Glomerular visceral epithelial cell (primary cell): Measurements from ENCODE around the gene ADAMTS12.

Experiments
- DNase-seq: peaks from one replicate; pipeline ENCODE4 v3.0.0-alpha.2; 2016; ENCODE audit errors: extremely low spot score

The ADAMTS12 gene

GRCh38 chr5:33806738-33807442 is 84.9 kb downstream of the ADAMTS12 start:
- DNase-seq: peak; percentile 70

- DNase-seq: no peak
Observed at GRCh38 chr5:33801292-33801691, 90.5 kb downstream of the ADAMTS12 start.

- no peak for DNase-seq
Observed at GRCh38 chr5:33800241-33800950, 91.4 kb downstream of the ADAMTS12 start.

GRCh38 chr5:33795496-33795895 is 96.3 kb downstream of the ADAMTS12 start:
- DNase-seq: no peak

GRCh38 chr5:33794550-33795181 is 97.1 kb downstream of the ADAMTS12 start:
- peak; percentile 27 for DNase-seq

- no peak for DNase-seq
Observed at GRCh38 chr5:33793836-33794549, 97.8 kb downstream of the ADAMTS12 start.

DNA sequence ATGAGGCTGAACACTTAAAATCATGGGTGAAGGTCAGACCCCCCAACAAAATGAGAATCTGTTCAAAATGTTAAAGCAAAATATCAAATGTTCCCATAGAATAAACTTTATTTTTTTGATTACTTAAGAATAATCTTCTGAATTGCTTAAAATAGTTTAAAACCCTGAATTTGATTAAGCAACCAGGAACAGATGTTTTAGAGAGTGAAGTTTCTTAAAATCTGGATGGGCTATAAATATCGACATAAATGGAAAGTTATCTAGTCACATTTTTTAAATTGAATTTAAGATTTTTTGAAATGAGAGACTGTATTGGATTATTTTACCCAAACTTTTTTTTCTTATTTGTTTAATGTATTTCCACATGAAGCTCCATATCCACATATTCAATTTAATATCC is 98.5 kb downstream of the ADAMTS12 start:
- no peak for DNase-seq

DNA sequence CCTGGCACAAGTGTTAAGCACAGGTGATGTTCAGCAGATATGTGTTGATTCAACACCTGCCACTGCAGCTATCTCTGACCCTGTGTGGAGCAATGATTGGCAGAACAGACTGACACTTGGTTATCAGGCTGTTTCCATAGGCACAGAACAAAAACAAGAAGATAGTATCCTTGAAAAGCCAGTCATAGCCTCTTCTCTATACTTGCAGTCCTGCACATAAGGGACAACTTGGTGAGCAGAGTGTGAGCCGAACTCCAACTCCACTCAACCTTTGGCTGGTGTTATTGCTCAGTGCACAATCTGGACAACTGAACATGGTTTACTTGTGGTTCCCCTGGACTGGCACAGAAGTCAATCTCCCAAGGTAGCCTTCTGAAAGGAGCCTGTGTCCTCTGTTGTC is 99.2 kb downstream of the ADAMTS12 start:
- no peak for DNase-seq

GRCh38 chr5:33789567-33789957 is 102.2 kb downstream of the ADAMTS12 start:
- DNase-seq: no peak

DNA sequence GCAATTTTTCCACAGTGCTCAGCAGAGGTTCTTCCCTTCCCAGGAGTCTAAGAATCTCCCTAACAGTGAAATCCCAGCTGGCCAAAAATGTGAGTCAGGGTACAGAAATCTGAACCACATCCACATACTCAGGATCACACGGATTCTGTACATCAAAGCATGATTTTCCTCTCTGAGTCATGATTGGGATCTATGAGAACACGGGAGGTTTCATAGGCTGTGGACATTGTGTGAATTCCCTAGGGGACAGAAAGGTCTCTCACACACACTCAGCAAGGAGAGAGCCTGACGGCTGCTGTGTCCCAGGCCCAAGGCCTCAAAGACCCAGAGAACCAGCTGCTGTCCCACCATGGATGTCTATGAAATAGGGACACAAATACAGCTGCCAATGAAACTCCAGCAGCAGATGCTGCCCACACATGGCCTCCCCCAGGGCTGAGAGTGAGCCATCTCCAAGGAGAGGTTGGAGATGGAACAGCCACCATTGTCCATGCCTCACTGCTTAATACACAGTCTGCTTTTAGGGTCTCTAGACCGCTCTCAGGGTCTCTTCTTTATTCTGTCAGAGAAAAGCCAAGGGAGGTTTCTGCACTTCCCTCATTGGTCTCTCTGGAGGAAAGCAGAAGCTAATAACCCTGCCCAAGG is 102.7 kb downstream of the ADAMTS12 start:
- peak; percentile 96 for DNase-seq

DNA sequence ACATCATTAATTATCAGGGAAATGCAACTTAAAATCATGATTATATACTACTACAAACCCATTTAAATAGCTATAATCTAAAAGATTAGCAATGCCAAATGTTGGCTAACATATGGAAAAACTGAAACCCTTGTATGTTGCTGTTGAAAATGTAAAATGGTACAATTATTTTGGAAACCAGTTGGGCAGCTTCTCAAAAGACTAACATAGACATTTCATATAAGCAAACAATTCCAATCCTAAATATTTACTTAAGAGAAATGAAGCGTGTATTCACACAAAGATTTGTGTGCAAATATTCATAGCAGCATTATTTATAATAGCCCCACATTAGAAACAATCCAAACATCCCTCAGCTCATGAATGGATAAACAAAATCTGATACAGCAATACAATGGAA is 106.2 kb downstream of the ADAMTS12 start:
- no peak for DNase-seq

DNA sequence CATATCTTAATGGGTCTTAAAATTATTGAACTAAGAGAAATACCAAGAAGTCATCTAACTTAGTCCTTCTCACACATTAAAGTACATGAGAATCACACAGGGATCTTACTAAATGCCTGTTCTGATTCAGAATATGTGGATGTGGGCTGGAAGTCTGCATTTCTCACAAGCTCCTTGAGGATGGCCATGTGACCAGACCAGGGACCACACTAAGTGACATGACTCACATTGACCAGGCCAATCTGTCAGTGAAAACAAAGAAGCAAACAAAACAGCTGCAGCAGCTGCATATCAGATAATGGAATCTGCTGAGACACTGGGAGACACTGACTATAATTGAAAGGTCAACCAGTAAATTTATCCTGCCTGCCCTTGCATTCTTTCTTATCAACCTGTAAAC is 110.5 kb downstream of the ADAMTS12 start:
- peak; percentile 67 for DNase-seq

DNA sequence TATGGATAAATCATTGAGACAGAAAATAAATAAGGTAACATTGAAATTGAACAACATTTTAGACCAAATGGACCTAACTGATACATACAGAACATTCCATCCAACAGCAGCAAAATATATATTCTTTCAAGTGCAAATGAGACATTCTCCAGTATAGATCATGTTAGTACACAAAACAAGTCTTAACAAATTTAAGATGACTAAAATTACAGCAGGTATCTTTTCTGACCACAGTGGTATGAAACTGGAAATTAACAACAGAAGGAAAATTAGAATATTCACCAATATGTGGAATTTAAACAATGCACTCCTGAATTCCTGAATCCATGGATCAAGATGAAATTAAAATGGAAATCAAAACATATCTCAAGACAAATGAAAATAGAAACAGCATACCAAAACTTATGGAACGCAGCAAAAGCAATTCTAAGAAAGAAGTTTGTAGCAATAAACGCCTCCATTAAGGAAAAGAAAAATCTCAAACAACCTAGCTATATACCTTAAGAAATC is 115.6 kb downstream of the ADAMTS12 start:
- no peak for DNase-seq

- DNase-seq: no peak
Observed at GRCh38 chr5:33774341-33774740, 117.4 kb downstream of the ADAMTS12 start.

- DNase-seq: peak; percentile 61
Observed at GRCh38 chr5:33772380-33772897, 119.4 kb downstream of the ADAMTS12 start.

DNA sequence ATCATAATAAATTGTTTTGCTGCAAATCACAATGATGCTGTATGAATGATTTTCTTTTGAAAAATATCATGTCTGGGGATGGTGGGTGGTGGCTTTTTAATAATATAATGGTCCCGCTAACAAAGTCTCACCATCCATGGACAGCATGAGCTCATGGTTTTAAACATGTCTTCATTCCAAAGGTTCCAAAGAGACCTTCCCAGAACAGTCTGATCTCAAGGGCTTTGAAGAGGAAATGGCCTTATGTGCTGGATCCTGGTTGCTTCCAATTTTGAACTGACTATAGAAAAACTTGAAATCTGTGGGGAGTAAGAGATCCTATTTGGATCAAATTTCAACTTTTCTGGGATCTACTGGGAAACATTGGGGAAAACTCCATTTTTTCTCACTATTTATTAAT is 121.8 kb downstream of the ADAMTS12 start:
- no peak for DNase-seq

DNA sequence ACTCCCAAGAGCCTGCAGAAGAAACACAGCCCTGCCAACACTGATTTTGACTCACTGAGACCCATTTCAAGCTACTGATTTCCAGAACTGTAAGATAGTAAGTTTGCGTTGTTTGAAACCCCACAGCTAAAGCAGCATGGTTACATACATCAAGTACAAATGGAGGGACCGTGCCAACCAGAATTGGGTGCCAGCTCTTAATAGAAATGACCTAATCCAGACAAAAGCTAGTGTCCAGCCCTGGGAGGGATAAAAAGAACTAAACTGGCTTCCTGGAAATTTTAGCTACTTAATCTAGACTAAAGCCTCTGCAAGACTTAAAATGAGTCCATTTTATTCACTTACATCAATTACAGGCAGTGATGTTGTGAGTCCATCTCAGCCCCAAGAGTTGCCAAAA is 122.6 kb downstream of the ADAMTS12 start:
- DNase-seq: no peak

GRCh38 chr5:33766023-33766422 is 125.8 kb downstream of the ADAMTS12 start:
- DNase-seq: no peak

DNA sequence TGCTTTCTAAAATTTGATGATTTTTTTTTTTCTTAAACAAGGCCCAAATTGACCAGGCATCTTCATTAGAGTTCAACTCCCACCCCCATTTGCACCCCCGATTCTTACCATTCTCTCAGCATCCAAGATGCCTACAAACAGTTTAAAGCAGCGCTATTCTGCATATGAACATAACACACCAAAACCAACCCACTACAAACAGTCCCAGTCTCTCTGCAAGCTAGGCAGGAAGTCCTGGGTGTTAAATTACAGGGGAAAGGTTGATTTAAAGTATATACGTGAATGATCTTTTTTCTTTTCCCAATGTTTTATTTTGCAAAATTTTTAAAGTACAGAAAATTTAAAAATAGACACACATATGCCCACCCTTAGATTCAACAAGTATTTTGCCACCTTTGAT is 127.0 kb downstream of the ADAMTS12 start:
- no peak for DNase-seq

DNA sequence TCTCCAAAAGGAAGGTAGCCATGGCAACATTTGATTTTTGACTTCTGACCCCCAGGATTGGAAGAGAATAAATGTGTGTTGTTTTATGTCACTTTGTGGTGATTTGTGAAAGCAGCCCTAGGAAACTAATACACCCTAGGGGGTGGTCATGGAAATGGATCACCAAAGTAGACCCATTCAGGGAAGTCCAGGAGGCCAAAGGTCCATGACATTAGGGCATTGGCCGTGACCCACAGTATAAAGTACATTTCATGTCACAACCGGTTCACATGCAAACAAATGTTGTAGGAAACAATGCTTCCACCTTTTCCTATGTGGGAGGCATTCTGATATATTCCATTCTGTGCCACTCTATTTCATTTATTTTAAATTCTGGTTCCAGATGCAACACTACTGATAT is 128.4 kb downstream of the ADAMTS12 start:
- DNase-seq: no peak

DNA sequence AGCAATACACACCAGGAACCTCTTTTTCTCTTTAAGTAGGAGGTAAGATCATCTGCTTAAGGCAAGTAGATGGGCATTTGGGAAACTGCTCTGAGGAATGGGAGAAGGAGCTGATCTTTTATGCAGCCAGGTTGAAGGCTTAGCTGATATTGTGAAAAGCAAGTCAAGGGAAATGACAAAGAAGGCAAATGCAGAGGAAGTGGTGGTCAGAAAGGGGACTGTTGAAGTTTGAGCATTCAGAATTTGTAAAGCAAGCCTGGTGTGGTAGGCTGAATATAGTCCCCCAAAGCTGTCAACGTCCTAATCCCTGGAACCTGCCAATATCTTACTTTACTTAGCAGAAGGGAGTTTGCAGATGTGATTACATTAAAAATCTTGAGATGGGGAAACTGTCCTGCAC is 128.9 kb downstream of the ADAMTS12 start:
- no peak for DNase-seq
